G401 (cell line): ENCODE data around the gene POLL. TPM values are rescaled to one million over a fixed set of nuclear protein-coding genes. Genes with fewer than 3 reads are reported as not detected.

Experiments
- DNase-seq: peaks from one replicate; pipeline ENCODE4 v3.0.0-alpha.2; 2015; ENCODE audit warnings: low spot score
- in situ Hi-C: cut with HindIII; loops from 2 replicates; pipeline ENCODE4 v1.10.0; 2016; ENCODE audit warnings: low sequenced_read_pairs, mixed read lengths
- total RNA-seq: library from RNA; depleted of rRNA; stranded (reverse); fragments of >200 nt; shearing (Covaris generic); gene quantifications from 2 replicates; pipeline ENCODE4 v1.2.3, GENCODE V29; 2014

POLL gene
- total RNA-seq, 1 experiment from 2014 or later: 94.8 TPM

DNA sequence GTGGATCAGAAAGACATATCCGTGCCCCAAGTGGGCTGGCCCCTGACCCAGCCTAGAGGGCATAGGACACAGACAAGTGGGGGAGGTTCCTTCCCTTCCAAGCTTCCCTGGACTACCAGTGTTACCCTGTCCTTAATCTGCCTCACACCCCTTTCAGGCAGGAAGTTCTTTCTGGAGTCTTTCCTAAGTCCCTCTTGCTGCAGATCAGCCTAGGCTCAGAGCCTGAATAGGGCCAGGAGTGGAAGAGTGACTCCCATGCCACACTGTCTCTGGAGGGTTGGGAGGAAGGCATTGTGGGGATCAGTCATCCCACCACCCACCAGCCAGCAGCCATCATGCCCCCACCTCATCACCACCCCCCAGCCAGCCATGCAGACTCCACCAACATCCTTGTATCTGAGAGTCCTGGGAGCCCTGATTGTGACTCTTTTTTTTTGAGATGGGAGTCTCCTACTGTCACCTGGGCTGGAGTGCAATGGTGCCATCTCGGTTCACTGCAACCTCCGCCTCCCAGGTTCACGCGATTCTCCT lies 22.6 kb downstream of the POLL start:
- in situ Hi-C loops: no loop called here
- DNase-seq: no peak

DNA sequence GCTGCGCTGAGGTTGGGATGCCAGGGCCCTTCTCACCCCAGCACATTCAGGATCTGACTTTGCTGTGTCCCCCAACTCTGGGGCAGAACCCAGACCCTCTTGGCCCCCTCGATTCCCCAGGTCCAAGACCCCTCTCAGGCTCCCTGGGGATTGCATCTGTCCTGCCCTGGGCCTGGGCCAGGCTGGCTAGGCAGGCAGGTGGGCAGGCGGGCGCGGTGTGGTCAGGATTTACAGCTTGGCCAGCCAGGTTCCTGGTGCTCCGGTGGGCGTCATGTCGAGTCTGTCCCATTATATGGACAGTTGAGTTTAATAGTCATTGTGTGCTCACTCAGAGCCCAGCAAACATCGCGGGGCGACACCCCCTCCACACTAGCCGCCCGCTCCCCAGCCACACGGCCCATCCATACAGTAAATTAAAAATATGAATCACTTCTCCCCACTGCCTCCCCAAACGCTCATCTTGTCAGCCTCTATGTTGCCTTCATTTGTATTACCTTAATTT lies 23.5 kb downstream of the POLL start:
- in situ Hi-C loops: no loop called here

DNA sequence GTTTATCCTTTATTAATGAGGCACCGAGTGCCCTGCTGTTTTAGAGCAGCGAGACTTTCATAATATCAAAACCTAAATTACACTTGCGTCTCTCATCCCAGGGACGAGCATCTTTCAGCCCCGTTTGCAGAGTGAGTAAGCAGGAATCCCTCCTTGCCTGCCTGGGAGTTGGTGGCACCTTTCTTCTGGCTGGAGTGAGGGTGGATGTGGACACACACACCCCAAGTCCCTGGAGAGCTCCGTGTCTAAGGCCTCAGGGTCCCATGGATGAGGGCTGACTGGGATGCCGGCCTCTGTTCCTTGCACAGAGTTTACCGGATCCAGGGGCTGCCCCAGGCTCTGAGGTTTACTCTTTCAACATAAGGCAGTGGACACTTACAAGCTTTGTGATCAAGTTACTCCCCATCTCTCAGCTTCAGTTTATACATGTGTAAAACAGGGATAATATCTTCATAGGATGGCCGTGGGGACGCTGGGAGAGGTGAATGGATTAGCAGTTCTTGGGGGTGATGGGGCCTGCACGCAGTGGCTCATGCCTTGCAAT lies 24.5 kb downstream of the POLL start:
- in situ Hi-C loops: no loop called here
- no peak for DNase-seq

More for the DNA sequence above, 23.5 kb downstream of the POLL start:
- no peak for DNase-seq

GRCh38 chr10:101563007-101563406 lies 25.1 kb downstream of the POLL start:
- no peak for DNase-seq
- in situ Hi-C loops: no loop called here

DNA sequence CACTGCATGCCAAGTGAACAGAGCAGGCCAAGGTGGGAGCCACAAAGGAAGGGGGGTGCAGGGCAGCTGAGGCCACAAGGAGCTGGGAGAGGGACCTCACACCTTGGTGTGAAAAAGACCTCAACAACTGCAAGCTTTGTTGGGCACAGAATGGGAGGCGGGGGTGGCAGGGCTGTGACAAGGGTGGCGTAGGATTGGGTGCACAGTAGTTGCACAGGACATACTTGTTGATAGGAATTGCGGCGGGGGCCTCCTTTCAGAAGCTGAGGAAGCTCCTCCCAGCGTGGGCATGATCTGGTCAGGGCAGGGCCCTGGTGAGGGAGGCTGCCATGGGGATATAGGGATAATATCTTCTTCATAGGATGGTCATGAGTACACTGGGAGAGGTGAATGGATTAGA lies 25.8 kb downstream of the POLL start:
- no peak for DNase-seq
- in situ Hi-C loops: no loop called here

- no peak for DNase-seq
- in situ Hi-C loops: no loop called here
Observed at GRCh38 chr10:101561068-101561915, 26.8 kb downstream of the POLL start.

DNA sequence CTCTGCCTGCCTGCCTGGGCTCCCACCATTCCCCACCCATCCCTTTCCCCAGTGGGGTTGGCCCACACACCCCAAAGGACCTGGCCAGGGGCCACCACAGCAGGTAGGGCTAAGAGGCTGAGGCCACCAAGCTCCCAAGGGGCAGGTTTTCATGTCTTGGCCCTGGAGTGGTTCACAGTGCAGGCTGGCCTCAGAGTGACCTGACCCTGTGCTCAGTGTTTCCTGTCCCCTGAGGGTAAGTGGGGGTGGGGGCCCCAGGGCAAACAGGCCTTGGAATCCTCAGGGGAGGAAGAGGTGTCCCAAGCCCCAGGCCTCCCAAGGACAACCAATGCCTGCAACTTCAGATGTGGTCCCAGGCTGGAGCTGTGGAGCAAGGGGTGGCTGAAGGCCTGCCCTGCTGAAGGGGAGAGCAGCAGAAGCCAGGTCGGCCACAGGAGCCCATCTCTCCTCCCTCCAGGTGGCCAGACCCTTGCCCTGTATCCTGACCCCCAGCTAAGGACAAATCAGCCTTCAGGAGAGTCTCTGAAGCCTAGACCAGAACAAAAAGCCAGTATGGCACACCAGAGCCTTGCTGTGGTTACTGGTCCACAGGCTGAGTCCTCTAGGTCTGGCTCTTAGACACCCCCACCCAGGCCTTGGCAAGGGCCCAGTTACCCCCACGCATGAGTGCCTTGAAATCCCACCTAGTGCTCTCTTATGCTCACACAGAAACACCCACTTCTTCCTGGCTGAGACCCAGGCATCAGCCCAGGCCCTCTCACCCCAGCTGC lies 27.6 kb downstream of the POLL start:
- in situ Hi-C loops: no loop called here
- DNase-seq: no peak

DNA sequence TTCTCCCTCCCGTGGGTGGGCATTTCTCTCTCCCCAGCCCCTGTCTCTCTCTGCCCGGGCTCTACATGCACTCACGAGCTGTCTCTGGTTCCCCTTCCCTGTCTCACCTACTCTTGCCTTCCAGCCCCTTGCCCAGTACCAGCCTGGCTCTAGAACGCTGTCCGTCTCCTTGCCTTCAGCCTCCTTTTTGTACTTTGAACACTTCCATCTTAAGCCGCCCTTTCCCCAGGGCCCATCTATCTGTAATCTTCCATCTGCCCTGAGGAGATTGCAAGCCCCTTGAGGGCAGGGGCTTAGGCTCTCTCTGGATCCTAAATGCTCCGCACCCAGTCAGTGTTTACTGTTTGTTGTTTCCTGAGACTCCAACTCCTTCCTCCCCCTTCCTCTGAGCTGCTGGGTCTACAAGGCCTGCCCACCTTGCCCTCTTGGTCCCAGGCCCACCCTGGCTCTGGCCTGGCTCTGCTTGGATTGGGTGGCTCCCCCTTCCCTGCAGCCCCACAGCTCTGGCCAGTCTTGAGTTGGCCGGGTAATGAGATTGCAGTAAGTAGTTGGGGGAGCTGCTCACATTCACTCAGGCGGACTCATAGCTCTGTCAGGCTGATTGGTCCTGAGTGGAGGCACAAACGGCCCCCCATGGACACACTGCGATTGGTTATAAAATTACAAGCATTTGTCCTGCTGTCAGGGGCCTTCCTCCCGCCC lies 28.3 kb downstream of the POLL start:
- DNase-seq: no peak
- in situ Hi-C loops: no loop called here

DNA sequence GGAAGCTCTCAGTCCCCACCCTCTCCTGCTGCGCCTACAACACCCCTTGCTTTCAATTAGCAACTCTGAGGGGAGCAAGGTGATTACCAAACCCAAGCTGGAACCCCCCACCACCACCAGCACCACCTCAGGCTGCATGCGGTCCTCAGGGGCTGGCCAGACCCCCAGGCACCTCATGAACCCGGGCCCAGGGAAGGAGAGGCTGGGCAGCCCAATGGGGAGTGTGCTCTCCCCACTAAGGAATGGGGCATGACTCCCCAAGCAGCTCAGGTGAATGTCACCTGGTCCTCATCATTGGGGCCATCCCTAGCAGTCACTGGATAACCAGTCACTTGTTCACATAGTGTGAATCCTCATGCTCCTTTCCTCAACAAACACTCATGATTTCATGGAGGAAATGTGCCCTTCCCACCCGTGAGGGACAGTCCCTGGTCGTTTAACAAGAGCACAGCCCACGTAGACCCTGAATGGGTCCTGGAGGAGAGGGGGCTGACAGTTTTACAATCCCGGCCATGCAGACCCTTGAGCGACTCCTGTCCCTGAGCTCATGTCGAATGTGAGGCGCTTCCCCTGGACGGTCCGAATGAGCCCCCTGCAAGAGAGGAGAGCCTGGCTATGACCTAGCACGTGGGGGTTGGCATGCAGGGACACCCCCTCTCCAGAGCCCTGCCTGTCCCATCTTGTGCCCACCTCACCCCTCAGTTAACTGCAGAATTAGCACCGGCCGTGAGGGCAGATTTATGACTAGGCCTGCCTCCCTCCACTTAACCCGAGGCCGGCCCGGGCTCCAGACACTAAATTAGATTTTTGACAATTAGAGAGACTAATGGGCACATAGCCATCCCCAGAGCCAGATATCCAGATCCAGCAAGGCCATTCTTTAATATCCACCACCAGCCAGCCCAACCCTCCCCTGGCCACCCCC lies 29.1 kb downstream of the POLL start:
- in situ Hi-C loops: no loop called here
- no peak for DNase-seq

DNA sequence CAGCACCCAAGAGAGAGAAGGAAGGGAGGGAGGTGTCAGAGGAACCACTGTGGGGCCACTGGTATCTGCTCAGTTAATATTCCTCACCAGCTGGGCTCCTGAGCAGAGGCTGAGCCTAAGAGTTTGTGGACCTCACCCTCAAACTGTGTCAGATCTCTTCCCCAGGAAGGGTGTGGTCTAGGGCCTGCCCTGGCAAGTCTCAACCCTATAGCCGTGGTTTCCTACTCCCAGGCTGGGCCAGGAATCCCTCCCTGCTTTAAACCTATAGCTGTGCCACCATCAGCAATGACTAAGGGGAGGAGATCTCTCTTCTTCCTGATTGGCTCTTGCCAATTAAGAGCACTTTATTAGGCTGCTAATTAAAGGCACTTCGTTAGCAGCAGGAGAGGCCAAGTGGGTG lies 29.9 kb downstream of the POLL start:
- in situ Hi-C loops: no loop called here
- no peak for DNase-seq

GRCh38 chr10:101557541-101557940 lies 30.5 kb downstream of the POLL start:
- no peak for DNase-seq
- in situ Hi-C loops: no loop called here

GRCh38 chr10:101552442-101552841 lies 35.6 kb downstream of the POLL start:
- no peak for DNase-seq
- in situ Hi-C loops: no loop called here

GRCh38 chr10:101550965-101551364 lies 37.1 kb downstream of the POLL start:
- no peak for DNase-seq
- in situ Hi-C loops: no loop called here

GRCh38 chr10:101545898-101546297 lies 42.2 kb downstream of the POLL start:
- in situ Hi-C loops: no loop called here
- no peak for DNase-seq

DNA sequence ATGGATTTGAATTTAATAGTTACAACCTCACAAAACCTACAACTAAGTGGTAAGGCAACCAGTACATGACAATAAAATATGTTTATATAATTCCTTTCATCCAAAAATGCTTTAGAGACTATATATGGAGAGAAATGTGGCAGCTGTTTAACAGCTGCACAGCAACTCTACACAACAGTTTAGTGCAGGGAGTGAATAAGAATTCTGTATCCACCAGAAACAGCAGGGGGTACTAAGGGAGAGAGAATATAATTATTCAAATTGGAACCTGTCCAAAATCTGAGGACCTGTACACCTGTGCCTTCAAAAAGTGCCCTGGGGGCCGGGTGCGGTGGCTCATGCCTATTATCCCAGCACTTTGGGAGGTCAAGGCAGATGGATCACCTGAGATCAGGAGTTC lies 49.6 kb downstream of the POLL start:
- in situ Hi-C loops: no loop called here
- DNase-seq: no peak

DNA sequence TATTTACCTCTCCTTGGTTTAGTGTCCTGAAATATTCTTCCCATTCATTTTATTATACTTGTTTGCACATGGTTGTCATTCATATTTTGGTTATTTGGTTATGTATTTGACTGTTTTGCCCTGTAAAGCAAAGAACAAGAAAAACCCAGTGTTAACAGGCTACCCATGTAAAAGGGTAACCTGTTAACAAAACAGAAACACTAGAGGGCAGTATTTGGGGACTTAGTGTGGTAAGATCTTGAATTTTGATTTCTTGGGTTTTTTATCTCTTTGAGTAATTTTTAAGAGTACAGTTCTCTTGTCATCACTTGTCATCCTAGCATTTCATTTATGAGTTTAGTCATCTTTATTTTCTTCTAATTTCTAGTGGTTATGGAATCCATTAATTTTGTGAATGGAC lies 51.3 kb downstream of the POLL start:
- in situ Hi-C loops: no loop called here
- peak; percentile 32 for DNase-seq

DNA sequence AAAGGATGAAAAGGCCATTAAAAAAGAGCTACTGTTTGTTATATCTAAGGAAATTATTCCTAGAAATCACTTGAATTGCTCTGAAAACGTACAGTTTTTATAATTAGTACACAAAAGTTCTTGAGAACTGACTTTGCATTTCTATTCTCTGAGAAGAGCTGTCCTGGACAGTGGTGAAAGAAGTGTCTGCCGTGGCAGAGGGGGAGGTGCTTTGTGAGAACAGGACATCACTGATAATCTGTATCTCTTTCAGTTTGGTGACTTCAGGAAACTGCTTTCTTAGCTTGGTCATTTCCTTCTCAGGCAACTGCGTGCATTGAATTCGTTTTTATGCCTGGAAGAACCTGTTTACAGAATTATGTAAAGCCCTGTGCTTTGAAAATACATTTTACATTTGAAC lies 52.1 kb downstream of the POLL start:
- in situ Hi-C loops: no loop called here
- no peak for DNase-seq
